Endometrium (tissue), 2 donors: ENCODE data around the gene DHX15.

ENCODE experiments used
- FAIRE-seq: peaks from 2 replicates; lab custom pipeline; 2012; peaks lifted over from hg19 to GRCh38; lab: Jason Lieb, UNC
- donor health status: control.
- donor health status: control.

The DHX15 gene

GRCh38 chr4:24482871-24483270 lies 101.5 kb downstream of the DHX15 start:
- FAIRE-seq: no peak

GRCh38 chr4:24477919-24478318 lies 106.4 kb downstream of the DHX15 start:
- no peak for FAIRE-seq
